SK-N-SH (cell line): ENCODE measurements around the gene ALG11.

Source experiments
- CTCF ChIP-seq: fragments of 200-600 bp; sonication (generic); IDR thresholded peaks from 2 replicates; pipeline ENCODE4 v1.6.1; 2017; ENCODE audit warnings: antibody characterized with exemption, mild to moderate bottlenecking, moderate library complexity
- EP300 ChIP-seq, 2 experiments: IDR thresholded peaks; 2 replicates each; pipeline versions ENCODE4 v1.4.0 to v1.6.1; 2012; ENCODE audit warnings: borderline replicate concordance in 1 of 2, low read depth in 1 of 2, low read length in 1 of 2
- IRF3 ChIP-seq: fragments of 150-350 bp; IDR thresholded peaks from 2 replicates; pipeline ENCODE4 v1.6.1; 2016; ENCODE audit warnings: mild to moderate bottlenecking, low read depth, low read length
- JUND ChIP-seq: IDR thresholded peaks from 2 replicates; pipeline ENCODE4 v1.4.0; 2012
- NFIC ChIP-seq: IDR thresholded peaks from 2 replicates; pipeline ENCODE4 v1.4.0; 2012; ENCODE audit warnings: borderline replicate concordance
- POLR2AphosphoS5 ChIP-seq: IDR thresholded peaks from 2 replicates; pipeline ENCODE4 v1.6.1; 2012; ENCODE audit warnings: low read depth, low read length
- RAD21 ChIP-seq: IDR thresholded peaks from 2 replicates; pipeline ENCODE4 v1.6.1; 2012; ENCODE audit warnings: mild to moderate bottlenecking, low read length
- REST ChIP-seq: IDR thresholded peaks from 2 replicates; pipeline ENCODE4 v1.6.1; 2012; ENCODE audit warnings: mild to moderate bottlenecking, low read depth, low read length, moderate library complexity
- SMC3 ChIP-seq: IDR thresholded peaks from 2 replicates; pipeline ENCODE4 v1.6.1; 2012; ENCODE audit warnings: low read depth, low read length, improper control_type of control experiment
- TAF1 ChIP-seq: IDR thresholded peaks from 2 replicates; pipeline ENCODE4 v1.6.1; 2012; ENCODE audit warnings: low read depth, mild to moderate bottlenecking, low read length, moderate library complexity, borderline replicate concordance

GRCh38 chr13:52002361-52002760 is 9.8 kb upstream of the ALG11 start:
- TF ChIP-seq EP300 (IDR thresholded peaks at IDR 0.05; ENCODE audit: borderline replicate concordance in 1 of 2, low read depth in 1 of 2, low read length in 1 of 2) (no peak), JUND (no peak), CTCF (no peak), POLR2AphosphoS5 (no peak), NFIC (no peak), SMC3 (no peak), RAD21 (no peak), TAF1 (no peak), REST (no peak), IRF3 (no peak)
